CD1c-positive myeloid dendritic cell (primary cell): ENCODE data around the gene FGGY.
A peak's percentile ranks its signal among the peaks of the same experiment; 100 is the strongest.
"Not testable (repeated sequence)": the region's sequence is repeated elsewhere in the genome, so short reads cannot be mapped to it uniquely, and the experiment has no call there.

ENCODE experiments used
- DNase-seq: peaks from one replicate; pipeline ENCODE4 v3.0.0-alpha.2; 2016; ENCODE audit errors: extremely low spot score

Gene FGGY

DNA sequence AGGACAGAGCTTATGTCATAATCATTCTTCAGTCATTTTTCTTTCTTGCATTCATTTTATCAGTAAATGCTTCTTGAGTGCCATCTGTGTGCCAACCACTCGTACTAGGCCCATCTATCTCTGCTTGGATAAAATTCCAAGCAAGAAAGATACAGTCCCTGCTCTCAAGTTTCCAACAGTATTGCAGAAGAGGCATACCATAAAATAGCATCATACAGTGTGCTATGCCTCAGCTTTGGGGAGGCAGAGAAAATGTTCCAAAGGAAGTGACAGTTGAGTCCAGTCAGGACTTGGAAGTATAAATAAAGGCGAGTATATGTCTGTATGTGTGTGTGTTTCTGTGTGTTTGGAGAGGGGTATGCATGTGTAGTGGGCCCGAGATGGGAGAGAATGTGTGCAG is 404.5 kb downstream of the FGGY start:
- no peak for DNase-seq

DNA sequence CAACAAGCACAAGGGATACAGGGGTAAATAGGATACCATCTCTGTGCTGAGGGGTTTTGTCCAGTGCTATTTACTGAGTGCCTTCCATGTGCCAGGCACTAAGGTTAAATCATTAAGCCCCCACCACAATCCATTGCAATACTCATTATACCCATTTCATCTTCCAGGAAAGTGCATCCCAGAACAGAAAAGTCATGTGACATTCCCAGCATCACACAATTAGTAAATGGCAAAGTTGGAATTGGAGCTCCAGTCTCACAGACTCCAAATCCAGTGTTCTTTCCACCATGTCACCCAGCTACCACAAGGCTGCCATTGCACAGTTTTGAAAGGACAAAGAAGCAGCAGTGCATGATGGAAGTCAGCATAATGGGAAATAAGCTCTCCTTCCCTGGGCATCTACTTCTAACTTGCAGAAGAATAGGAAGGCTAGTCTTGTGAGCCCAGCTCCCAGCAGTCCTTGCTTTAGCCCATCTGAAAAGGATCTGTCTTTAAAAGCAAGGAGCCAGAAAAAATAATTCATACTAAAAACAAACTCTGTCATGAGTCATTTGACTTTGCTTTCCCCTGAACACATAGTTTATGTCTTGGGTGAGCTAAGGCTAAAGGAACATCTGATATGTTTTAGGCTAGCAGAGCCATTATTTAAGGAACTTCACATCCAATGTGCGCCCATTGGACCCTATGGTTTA is 406.5 kb downstream of the FGGY start:
- no peak for DNase-seq

DNA sequence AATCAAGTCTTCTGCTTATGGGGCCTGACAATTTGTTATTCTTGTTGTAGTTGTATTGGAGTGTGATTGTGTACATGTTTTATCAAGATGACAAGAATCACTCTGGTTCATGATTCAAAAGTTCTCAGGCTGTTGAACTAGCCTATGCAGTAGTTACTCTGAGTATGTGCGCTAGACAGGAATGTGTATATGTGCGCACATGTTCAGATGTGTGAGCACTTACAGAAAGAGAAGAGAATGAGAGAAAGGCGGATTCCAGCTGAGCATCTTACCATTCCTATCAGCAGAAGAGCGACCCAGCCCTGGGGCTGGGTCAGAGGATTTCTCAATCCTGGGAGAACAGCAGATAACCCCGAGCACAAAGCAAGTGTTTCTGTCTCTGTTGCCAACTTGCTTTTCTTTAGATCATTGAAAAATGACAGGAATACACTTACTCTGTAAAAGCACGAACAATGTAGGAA is 407.1 kb downstream of the FGGY start:
- DNase-seq, result no peak

DNA sequence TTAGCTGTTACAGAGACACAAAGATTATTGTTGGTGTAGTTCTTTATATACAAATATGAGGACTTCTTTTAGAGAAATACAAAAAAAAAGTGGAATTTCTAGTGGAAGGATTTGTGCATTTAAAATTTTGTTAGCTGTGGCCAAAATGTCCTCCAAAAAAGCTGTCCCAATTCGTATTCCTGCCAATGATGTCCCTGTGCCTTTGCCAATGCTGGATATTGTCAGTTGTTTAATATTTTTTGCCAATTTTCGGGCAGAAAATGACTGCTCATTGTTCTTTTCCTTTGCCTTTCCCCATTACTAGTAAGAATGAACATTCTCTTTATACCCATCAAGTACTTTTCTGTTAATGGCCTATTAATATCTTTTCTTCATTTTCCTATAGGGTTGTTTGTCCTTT is 407.8 kb downstream of the FGGY start:
- no peak for DNase-seq

DNA sequence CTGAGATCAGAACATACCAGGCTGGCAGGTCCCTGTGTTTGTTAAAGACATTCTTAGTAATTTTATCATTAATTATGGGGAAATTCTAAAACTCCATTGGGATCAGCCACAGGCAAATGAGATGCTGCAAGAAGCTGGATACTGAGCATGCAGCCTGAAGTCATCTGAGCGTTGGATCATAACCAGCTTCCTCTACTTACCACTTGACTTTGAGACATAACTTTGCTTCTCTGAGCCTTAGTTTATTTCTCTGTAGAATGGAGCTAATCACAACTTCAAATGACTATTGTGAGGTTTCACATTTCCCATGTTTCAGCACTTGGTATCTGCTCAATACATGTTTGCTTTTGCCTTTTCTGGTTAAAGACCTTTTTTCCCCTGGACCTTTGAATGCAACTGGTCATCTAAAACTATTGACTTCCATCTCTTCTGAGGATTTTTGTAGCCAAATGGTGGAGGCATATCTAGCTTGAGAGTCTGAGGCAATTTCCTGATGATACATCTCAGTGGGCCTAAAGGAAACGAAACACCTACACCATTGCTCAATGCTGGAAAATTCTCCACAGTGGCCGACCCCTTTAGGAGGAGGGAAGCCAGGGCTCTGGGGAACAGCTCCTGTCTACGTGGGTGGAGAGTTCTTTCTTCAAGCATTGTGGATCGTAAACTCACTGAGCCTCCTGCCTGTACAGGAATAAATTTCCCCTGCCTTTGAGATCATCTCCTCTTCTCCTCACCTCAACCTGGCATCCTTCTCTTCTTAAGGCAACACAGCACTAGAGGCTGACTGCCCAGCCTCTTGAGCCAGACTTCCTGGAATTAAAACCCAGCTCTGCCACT is 408.8 kb downstream of the FGGY start:
- peak; percentile 82 for DNase-seq

DNA sequence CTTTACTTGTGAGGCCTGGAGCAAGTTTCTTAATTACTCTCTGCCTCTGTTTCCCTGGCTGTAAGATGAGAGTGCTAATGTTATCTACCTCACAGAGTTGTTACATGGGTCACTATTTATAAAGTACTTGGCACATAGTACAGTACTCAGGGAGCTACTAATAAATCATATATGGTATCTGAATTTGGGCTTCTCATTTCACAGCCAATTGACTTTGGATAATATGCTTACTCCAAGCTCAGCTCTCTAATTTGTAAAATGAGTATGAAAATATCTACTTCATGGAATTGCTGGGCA is 409.4 kb downstream of the FGGY start:
- DNase-seq, result no peak

DNA sequence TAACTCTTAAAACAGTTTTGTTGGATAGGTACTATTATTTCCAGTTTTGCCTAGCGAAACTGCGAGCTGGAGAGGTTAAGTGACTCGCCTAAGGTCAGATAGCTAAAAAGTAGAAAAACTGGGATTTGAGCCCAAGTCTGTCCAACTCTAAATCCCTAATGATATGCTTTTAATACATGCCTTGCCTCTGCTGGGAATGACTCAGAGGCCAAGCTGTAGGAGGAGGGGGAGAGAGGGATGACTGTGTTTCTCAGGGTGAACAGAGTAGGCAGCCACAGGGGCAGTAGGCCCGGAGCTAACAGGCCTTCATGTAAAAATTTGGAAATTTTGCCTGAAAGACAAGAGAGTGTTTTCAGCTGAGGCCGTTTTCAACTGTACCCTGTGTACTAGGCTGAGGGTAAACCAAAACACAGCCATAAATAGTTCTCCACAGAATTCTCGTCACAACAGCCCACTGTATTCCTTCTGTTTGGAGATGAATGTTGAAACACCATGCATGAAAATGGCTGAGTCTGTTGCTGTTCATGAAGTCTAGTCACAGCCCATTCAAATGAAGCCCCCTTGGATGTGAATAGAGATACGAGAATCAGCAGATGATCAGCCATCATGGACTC is 410.4 kb downstream of the FGGY start:
- DNase-seq, result no peak

DNA sequence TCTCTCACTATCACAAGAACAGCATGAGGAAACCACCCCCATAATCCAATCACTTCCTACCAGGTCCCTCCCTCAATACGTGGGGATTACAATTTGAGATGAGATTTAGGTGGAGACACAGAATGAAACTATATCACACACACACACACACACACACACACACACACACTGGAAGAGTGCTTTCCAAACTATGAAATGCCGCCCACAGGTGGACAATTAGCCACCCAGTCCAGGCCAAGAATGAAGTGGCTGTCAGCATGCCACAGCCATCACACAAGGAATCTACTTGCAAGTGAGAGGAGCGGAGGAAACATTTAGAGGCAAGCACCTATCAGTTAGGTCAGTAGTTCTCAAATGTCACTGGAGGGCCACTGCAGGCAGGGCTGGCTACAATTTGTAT is 412.4 kb downstream of the FGGY start:
- no peak for DNase-seq

DNA sequence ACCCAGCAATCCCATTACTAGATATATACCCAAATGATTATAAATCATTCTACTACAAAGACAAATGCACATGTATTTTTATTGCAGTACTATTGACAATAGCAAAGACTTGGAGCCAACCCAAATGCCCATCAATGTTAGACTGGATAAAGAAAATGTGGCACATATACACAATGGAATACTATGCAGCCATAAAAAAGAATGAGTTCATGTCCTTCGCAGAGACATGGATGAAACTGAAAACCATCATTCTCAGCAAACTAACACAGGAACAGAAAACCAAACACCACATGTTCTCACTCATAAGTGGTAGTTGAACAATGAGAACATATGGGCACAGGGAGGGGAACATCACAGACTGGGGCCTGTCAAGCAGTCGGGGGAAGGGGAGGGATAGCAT is 414.0 kb downstream of the FGGY start:
- not testable (repeated sequence) for DNase-seq

DNA sequence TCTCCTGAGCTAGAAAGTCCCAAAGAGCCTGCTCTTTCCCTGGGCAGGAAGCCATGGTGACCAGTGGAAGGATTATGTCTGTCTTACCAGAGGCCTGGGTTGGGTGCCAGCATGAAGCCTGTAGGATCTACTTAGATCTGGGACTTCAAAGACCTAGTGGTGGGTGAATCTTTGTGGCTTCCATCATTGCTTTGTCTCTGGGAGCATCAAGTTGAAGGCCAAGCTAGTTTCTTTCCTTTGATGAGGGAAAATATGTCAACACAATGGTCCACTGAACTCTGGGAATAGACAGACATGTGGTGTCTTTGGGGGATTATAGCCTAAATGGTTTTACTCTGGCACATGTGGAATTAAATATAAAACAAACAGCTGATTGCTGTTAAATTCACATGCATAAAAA is 417.3 kb downstream of the FGGY start:
- DNase-seq, result no peak

DNA sequence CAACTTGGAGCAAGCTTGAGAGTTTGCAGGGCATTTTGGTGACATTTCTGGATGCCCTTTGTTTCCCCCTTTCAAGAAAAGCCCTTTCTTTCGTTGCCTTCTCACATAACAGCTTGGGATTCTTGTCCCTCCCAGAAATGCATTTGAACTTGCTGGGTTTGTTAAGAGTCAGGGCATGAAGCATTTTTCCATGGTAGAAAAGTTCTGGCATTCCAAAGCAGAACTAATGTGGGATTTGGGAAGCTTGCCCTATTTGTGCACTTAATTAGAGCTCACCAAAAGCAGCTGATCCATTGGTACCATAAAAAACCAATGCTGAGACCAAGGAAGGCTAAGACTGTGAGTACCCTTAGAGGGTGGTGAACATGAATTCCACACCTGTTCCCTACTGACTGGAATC is 418.1 kb downstream of the FGGY start:
- DNase-seq, result no peak

DNA sequence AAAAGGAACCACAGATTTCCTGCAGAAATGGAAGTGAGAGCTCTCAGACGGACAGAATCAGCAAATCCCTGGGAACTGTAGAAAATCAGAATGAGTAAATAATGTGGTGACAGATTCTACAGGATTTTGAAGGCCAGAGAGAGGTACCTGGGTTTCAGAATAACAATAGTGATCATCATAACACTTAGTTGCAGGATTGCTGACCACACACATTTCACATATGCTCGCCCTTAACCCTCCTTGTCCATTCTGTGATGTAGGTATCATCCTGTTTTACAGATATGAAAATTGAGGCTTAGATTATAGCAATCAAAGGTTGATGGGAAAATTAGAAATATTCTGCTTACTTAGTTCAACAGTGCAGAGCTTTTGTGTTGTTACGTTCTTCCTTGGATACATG is 419.9 kb downstream of the FGGY start:
- DNase-seq, result no peak

DNA sequence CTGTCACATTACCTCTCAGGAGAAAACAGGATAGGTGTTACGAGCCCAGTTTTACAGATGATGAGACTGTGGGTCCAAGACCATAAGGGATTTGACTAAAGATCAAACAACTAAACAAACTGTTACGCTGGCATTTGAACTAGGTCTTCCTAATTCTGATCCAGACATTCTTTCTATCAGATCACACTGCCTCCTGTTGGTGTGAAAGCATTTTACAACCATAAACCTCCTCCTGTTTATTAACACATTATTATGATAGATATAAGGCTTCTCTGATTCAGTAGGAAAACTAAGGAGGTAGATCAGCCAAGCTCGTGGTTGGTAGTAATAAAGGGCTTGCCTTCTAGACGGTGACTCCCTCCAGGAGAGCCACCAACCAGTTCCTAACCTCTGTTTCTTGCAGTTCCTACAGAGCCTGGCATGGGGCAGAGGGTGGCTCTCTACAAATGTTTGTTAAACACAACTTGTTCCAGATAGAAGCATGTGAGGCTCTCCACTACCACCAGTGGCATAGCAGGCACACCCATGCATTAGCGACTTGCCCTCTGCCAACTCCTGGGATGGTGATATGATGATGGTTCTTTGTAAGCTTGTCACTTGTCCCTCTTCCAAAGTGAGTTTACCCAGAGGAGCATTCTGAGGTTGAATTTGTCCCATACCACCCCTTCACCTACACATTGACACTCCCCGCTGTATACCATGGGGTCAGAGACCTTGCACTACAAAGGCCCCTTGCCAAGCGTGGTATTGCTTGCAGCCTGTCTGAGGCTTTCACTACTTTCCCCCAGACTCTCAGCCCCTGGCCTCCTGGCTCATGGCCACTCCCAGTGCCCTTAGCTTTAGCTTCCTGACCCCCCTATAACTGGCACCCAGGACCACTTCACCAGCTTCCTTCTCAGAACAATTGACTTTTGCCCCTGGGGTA is 421.4 kb downstream of the FGGY start:
- DNase-seq, result peak; percentile 56

DNA sequence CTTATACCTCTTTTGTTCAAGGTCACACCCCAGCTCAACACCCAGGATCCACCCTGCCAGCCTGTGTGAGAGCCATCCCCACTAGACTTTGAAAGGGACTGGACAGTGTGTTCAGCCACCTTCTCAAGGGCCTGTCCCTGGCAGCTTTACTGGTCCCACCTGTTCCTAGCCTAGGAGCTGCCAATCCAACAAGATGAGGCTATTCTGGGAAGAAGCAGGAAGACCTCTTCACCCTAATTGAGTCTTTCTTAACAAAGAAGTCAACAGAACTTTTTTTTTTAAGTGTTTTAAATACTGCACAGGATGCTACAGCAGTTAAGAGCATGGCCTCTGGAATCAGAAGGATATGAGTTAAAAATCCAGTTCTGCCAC is 422.1 kb downstream of the FGGY start:
- no peak for DNase-seq

DNA sequence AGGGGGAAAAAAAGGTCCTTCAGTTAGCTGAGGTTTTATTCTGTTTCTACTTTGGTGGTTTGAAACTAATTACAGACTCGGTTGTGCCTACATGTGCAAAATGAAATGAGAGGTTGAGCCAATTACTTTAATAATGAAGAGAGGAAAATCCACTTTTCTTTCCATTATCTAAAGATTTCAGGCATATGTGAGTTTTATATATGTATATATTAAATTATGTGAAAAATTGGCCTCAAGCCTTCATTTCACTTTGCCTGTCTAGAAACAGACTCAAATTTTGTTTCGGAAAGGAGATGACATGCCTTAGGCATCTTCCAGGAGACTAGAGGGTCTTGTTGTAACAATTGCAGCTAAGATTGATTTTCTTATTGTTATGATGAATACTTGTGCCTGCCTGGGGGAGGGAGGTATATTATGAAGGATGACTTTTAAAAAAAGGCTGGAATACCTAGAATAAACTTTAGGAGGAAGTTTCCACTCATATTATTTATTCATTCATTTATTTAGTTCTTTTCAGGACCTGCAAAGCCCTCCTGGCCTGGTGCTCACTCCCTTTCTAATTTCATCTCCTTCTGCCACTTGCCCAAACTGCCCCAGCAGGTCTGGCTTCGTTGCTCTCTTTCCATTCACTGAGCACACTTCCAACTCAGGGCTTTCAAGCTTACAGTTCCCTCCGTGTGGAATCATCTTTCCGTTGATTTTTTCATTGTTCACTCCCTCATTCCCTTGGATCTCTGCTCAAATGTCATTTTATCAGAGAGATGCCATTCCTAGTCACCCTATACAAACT is 423.6 kb downstream of the FGGY start:
- no peak for DNase-seq

DNA sequence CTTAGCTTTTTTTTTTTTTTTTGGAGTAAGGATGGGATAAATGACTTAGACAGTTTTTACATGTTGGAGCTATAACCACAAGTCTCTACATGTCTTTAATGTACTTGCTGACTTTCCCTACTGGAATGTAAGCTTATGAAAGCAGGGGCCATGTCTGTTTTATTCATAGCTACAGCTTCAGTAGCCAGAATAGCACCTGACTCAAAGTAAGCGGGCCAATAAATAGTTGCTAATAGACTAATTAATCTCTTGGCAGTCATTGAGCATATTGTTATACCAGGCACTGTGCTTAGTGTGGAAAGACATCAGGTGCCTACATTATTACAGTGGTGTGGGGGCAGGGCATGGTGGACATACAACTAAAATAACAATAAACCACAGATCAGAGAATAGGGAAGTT is 433.4 kb downstream of the FGGY start:
- DNase-seq, result no peak

DNA sequence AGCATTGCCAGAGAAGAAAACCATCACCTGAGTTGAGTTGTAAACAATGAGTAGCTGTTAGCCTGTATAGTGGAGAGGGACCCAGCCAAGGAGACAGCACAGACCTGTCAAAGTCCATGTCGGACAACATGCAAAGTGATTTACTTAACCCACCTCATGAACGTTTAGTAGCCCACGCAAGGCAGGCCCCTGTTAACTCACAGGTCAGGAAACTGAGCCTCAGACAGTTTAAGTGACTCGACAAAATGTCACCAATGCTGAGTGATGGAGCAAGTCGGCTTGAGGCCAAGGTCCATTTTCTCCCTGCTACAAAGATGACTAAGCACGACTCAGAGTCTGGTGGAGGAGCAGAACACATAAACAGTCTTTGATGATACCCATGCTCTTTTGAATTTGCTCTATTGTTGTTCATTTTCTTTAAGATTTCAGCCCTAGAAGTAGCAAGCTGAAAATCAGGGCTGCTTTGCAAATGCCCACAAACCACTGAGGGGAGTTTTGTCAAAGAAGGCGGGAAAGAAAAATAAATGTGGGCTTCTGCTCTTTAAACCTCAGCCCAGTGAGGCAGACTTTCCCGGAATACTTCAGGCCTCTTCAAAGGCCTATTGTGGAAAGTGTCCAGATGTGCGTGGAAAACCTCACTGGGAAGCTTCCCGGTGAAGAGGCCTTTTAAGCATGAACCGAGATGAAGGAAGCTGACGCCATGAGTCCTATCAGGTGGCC is 434.0 kb downstream of the FGGY start:
- DNase-seq, result no peak

DNA sequence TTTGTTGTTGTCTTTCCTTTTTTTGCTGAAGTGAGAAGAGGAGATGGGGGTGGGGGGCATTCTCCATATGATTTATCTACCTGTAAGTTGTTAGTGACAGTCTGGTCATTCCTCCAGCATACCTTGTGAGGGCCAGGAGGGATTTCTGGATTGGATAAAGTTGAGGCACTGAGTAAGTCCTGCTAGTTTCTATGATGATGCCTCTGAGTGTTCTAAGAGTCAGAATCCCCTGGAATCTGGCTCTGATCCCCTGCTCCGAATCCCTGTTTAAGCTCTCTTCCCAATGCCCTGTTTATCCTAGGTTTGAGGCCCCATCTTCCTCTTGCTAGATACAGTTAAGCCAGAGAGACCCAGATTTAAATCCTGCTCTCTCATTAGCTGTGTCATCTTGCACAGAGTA is 434.7 kb downstream of the FGGY start:
- DNase-seq, result no peak

DNA sequence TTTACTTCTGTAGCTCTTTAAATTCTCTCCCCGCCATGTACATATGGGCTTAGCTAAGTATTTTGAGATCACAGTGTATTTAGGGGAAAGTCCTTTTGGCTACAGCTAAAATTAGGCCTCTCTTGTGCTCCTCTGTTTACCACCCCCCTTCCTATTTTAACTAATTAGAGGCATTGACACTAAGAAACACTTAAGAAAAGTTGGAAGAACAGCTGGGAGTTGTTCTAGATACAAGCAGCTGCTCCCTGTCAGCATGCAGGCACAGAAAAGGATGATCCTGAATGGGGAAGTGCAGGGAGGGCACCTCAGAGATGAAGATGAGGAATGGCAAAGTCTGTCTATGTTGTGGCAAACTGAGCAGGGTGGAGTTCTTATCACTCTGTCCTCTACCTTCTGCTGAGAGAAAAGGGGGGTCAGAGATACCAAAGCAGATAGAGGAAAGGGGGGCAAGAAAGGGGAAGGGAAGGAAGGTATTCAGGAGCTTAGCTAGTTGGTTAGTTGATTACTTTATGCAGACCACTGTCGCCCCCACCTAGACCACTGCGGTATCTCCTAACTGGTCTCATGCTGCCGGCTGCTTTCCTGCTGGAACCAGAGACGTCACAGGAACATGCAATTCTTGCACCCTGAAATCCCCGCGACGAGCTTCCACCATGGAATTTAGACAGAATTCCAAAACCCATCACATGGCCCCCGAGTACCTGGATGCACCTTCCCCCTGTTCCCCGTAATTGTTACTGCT is 435.5 kb downstream of the FGGY start:
- no peak for DNase-seq
